ENCODE data around the gene GUCD1. TPM values are rescaled to one million over a fixed set of nuclear protein-coding genes. Genes with fewer than 3 reads are reported as not detected.
A peak's percentile ranks its signal among the peaks of the same experiment; 100 is the strongest.

The GUCD1 gene
- total RNA-seq, 4 donors from 2014 or later = 48.2 to 98.8 (median 76.2) TPM

- H3K4me3 ChIP-seq = no peak overlapping the region
- no peaks in the 10 kb centered on the region for H3K27me3 ChIP-seq
- H3K36me3 ChIP-seq = peaks cover 0 to 46% (median 7%) of the 10 kb centered on the region in 3 donors
- H3K4me1 ChIP-seq = peaks cover 20 to 35% (median 24%) of the 10 kb centered on the region in 3 donors
- intact Hi-C loops (cut with DNase I) = no loop called here
- DNase-seq = no peak
- no peak for TF ChIP-seq POLR2A (IDR thresholded peaks at IDR 0.05)
- TF ChIP-seq CTCF (IDR thresholded peaks at IDR 0.05) = no peak
- no peaks in the 10 kb centered on the region for H3K9me3 ChIP-seq
- 90% methylated on average over 5 of the region's 8 CpGs; no CpG with 5 or more reads in 1 of the 2 donors for WGBS, 2 donors
- H3K27ac ChIP-seq = no peak overlapping the region
Measured at GRCh38 chr22:24587948-24588347, 33.0 kb upstream of the GUCD1 start.

- Histone ChIP-seq H3K27me3 (no peaks in the 10 kb centered on the region), H3K27ac (no peak overlapping the region), H3K4me3 (no peak overlapping the region), H3K36me3 (peaks cover 0 to 46% (median 7%) of the 10 kb centered on the region in 3 donors), H3K9me3 (no peaks in the 10 kb centered on the region), H3K4me1 (peaks cover 18 to 38% (median 29%) of the 10 kb centered on the region in 3 donors)
- TF ChIP-seq CTCF (IDR thresholded peaks at IDR 0.05) = no peak
- DNase-seq = no peak
- WGBS, 2 donors = no CpG with 5 or more reads among the region's 5 CpGs
- intact Hi-C loops (cut with DNase I) = no loop called here
Measured at GRCh38 chr22:24587251-24587650, 32.3 kb upstream of the GUCD1 start.

GRCh38 chr22:24585927-24586546 lies 31.1 kb upstream of the GUCD1 start:
- WGBS, 2 donors = 90 to 100% methylated on average over 1 to 9 of the region's 24 CpGs
- Histone ChIP-seq H3K4me3 (no peak overlapping the region), H3K27ac (no peak overlapping the region), H3K36me3 (peaks cover 0 to 46% (median 7%) of the 10 kb centered on the region in 3 donors), H3K4me1 (peaks cover 18 to 38% (median 26%) of the 10 kb centered on the region in 3 donors), H3K9me3 (no peaks in the 10 kb centered on the region), H3K27me3 (no peaks in the 10 kb centered on the region)
- intact Hi-C loops (cut with DNase I) = no loop called here
- DNase-seq = no peak
- TF ChIP-seq POLR2A (IDR thresholded peaks at IDR 0.05) (no peak), CTCF (IDR thresholded peaks at IDR 0.05) (no peak)

- H3K36me3 ChIP-seq = peaks cover 0 to 46% (median 7%) of the 10 kb centered on the region in 3 donors
- intact Hi-C loops (cut with DNase I) = no loop called here
- H3K4me3 ChIP-seq = no peak overlapping the region
- TF ChIP-seq CTCF (IDR thresholded peaks at IDR 0.05) = no peak
- H3K27me3 ChIP-seq = no peaks in the 10 kb centered on the region
- 83 to 100% methylated on average over 1 of the region's 3 CpGs for WGBS, 2 donors
- peak overlapping the region in 2 of 4 donors; percentile 82 to 88 for H3K27ac ChIP-seq
- H3K4me1 ChIP-seq = peaks cover 18 to 44% (median 31%) of the 10 kb centered on the region in 3 donors
- no peaks in the 10 kb centered on the region for H3K9me3 ChIP-seq
- no peak for DNase-seq
Measured at GRCh38 chr22:24585461-24585860, 30.5 kb upstream of the GUCD1 start.

- H3K36me3 ChIP-seq = peaks cover 0 to 46% (median 7%) of the 10 kb centered on the region in 3 donors
- H3K27me3 ChIP-seq = no peaks in the 10 kb centered on the region
- no peak for DNase-seq
- no peaks in the 10 kb centered on the region for H3K9me3 ChIP-seq
- intact Hi-C loops (cut with DNase I) = no loop called here
- TF ChIP-seq CTCF (IDR thresholded peaks at IDR 0.05) (no peak), POLR2A (IDR thresholded peaks at IDR 0.05) (no peak)
- no peak overlapping the region for H3K4me3 ChIP-seq
- 100% methylated on average over 2 of the region's 10 CpGs; no CpG with 5 or more reads in 1 of the 2 donors for WGBS, 2 donors
- peak overlapping the region; percentile 65 to 88 (median 82) for H3K27ac ChIP-seq
- H3K4me1 ChIP-seq = peaks cover 18 to 48% (median 33%) of the 10 kb centered on the region in 3 donors
Measured at GRCh38 chr22:24584871-24585411, 30.0 kb upstream of the GUCD1 start.

All from esophagus squamous epithelium (tissue), 5 donors.